Dendritic cell treated with granulocyte-macrophage colony-stimulating factor and Interleukin-4, amounts not matched to agents 40 ng/mL and 50 ng/mL, for 4 days (primary cell): ENCODE measurements around the gene FHOD1.

ENCODE experiments used
- H3K27ac Mint-ChIP-seq: one replicate; pipeline ENCODE4 v1.8.0; 2022; ENCODE audit warnings: mild to moderate bottlenecking, mixed read lengths
- H3K27me3 Mint-ChIP-seq: one replicate; pipeline ENCODE4 v1.8.0; 2022; ENCODE audit warnings: mild to moderate bottlenecking, mixed read lengths
- H3K36me3 Mint-ChIP-seq: one replicate; pipeline ENCODE4 v1.8.0; 2022; ENCODE audit warnings: low read depth, mixed read lengths
- H3K4me1 Mint-ChIP-seq: one replicate; pipeline ENCODE4 v1.8.0; 2022; ENCODE audit warnings: low read depth, mixed read lengths
- H3K4me3 Mint-ChIP-seq: one replicate; pipeline ENCODE4 v1.8.0; 2022; ENCODE audit warnings: mild to moderate bottlenecking, moderate library complexity, mixed read lengths
- H3K9me3 Mint-ChIP-seq: one replicate; pipeline ENCODE4 v1.8.0; 2022; ENCODE audit warnings: mixed read lengths
- intact Hi-C: fragments of 100-400 bp; cut with micrococcal nuclease; formaldehyde crosslinking; loops from one replicate; pipeline ENCODE4 v1.15.0; 2022

Gene FHOD1

DNA sequence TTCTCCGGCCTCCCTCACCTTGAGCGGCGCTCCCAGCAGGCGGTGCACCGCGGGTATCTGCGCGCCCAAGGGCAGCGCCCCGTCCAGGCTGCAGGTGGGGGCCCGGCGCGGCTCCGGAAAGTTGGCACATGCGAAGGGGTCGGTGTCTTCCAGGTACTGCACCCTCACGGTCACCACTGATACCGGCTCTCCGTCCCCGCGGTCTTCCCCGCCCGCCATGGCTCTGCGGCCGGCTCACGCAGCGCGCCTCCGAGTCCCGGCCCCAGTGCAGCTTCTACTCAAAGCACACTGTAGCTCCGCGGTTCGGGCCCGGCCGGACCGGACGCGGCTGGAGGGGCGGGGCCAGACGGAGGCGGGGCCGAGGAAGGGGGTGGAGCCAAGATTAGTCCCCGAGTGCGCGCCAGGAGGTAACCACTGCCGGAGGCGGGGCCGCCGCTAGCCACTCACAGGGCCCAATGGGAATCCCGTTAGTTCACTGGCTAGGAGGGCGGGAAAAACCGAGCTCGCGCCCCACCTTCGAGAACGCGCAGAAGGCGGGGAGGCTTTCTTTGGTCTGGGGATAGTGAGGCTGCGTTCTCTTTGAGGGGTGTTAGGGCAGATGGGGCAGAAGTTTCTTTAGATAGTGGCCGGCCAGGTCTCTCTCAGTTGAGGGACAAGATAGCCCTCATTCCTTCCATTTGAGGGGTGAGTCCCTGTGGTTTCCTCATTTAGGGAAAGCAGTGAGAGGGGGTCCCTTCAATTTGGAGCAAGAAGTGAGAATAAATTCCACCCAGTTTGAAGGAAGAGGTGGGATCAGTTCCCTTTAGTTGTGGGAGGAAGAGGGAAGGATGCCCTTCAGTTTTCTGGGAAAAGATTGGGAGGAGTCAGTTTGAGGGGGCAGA, at the start of gene FHOD1:
Gene FHOD1 (minus strand): TSS at position 290 of the 881 bp plus-strand sequence. CDS start 71 bp downstream, at position 219.
- intact Hi-C loops = loop anchor here (1.0 kb wide), 1 partner anchor 21 kb away; no protein-coding TSS in a partner anchor
- H3K9me3 Mint-ChIP-seq = no peaks in the 10 kb centered on the region
- H3K4me3 Mint-ChIP-seq = peak within 1 kb of the TSS; percentile 89
- peaks cover 38% of the 10 kb centered on the region for H3K27me3 Mint-ChIP-seq
- peaks cover 10% of the 10 kb centered on the region for H3K36me3 Mint-ChIP-seq
- peaks cover 60% of the 10 kb centered on the region for H3K4me1 Mint-ChIP-seq
- H3K27ac Mint-ChIP-seq = peak within 1 kb of the TSS; percentile 88

GRCh38 chr16:67296420-67296819, 49.1 kb upstream of the FHOD1 start:
- H3K27me3 Mint-ChIP-seq = peaks cover 25% of the 10 kb centered on the region
- intact Hi-C loops = no loop called here
- H3K9me3 Mint-ChIP-seq = no peaks in the 10 kb centered on the region

DNA sequence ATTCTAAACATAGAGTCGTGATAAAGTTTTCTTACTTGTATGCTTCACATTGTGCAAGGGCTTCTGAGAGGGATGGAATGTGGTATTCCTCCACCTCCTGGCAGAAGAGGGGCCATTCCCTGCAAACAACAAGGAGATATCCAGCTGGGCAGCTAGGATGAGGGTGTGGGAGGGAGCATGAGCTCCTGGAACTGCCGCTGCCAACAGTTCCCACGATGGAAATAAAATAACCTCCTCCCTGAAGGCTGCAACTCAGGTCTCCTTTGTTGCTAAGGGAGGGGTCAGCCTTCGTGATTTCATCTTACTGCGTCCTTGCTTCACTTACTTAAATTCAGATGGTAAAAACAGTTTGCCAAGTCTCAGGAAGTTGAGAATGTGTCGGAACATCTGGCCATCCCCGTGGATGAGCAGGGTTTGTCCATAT, 47.7 kb upstream of the FHOD1 start:
- H3K9me3 Mint-ChIP-seq = no peaks in the 10 kb centered on the region
- H3K36me3 Mint-ChIP-seq = no peaks in the 10 kb centered on the region
- intact Hi-C loops = no loop called here
- H3K4me1 Mint-ChIP-seq = no peaks in the 10 kb centered on the region
- no peak overlapping the region for H3K27ac Mint-ChIP-seq
- H3K4me3 Mint-ChIP-seq = no peak overlapping the region
- H3K27me3 Mint-ChIP-seq = peaks cover 21% of the 10 kb centered on the region

More at GRCh38 chr16:67296420-67296819, 49.1 kb upstream of the FHOD1 start:
- Mint-ChIP-seq H3K27ac (no peak overlapping the region), H3K4me3 (no peak overlapping the region), H3K4me1 (no peaks in the 10 kb centered on the region), H3K36me3 (no peaks in the 10 kb centered on the region)

- intact Hi-C loops = no loop called here
- no peak overlapping the region for H3K27ac Mint-ChIP-seq
- H3K36me3 Mint-ChIP-seq = no peaks in the 10 kb centered on the region
- no peaks in the 10 kb centered on the region for H3K9me3 Mint-ChIP-seq
- H3K4me3 Mint-ChIP-seq = no peak overlapping the region
- H3K4me1 Mint-ChIP-seq = no peaks in the 10 kb centered on the region
- H3K27me3 Mint-ChIP-seq = peaks cover 21% of the 10 kb centered on the region
Observed at GRCh38 chr16:67294171-67294757, 47.0 kb upstream of the FHOD1 start.

- peaks cover 15% of the 10 kb centered on the region for H3K27me3 Mint-ChIP-seq
- H3K27ac Mint-ChIP-seq = no peak overlapping the region
- H3K36me3 Mint-ChIP-seq = no peaks in the 10 kb centered on the region
- no peaks in the 10 kb centered on the region for H3K4me1 Mint-ChIP-seq
- H3K9me3 Mint-ChIP-seq = no peaks in the 10 kb centered on the region
- intact Hi-C loops = no loop called here
- no peak overlapping the region for H3K4me3 Mint-ChIP-seq
Observed at GRCh38 chr16:67291461-67291860, 44.2 kb upstream of the FHOD1 start.

- intact Hi-C loops = no loop called here
- H3K9me3 Mint-ChIP-seq = no peaks in the 10 kb centered on the region
- H3K4me1 Mint-ChIP-seq = no peaks in the 10 kb centered on the region
- no peak overlapping the region for H3K27ac Mint-ChIP-seq
- H3K4me3 Mint-ChIP-seq = no peak overlapping the region
- peaks cover 10% of the 10 kb centered on the region for H3K27me3 Mint-ChIP-seq
- H3K36me3 Mint-ChIP-seq = no peaks in the 10 kb centered on the region
Observed at GRCh38 chr16:67287960-67288359, 40.7 kb upstream of the FHOD1 start.

- Mint-ChIP-seq H3K4me1 (no peaks in the 10 kb centered on the region), H3K27ac (no peak overlapping the region), H3K4me3 (no peak overlapping the region), H3K36me3 (no peaks in the 10 kb centered on the region), H3K27me3 (peaks cover 3% of the 10 kb centered on the region), H3K9me3 (no peaks in the 10 kb centered on the region)
- intact Hi-C loops = no loop called here
Observed at GRCh38 chr16:67286441-67287235, 39.4 kb upstream of the FHOD1 start.

DNA sequence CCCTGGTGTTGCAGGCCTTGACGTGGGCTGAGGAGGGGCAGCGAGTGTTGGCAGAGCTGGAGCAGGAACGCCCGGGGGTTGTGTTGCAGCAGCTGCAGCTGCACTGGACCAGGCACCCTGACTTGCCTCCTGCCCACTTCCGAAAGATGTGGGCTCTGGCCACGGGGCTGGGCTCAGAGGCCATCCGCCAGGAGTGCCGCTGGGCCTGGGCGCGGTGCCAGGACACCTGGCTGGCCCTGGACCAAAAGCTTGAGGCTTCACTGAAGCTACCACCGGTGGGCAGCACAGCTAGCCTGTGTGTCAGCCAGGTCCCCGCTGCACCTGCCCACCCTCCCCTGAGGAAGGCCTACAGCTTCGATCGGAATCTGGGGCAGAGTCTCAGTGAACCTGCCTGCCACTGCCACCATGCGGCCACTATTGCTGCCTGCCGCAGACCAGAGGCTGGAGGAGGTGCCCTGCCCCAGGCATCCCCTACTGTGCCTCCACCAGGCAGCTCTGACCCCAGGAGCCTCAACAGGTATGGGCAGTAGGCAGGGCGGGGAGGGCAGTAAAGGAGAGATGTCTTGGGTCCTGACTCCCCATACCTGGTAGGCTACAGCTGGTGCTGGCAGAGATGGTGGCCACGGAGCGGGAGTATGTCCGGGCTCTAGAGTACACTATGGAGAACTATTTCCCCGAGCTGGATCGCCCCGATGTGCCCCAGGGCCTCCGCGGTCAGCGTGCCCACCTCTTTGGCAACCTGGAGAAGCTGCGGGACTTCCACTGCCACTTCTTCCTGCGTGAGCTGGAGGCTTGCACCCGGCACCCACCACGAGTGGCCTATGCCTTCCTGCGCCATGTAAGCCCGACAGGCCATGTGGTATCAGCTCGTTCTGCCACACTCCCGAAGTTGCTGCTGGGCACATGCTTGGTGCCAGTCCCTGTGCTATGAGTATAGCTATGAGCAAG, 37.7 kb upstream of the FHOD1 start:
- intact Hi-C loops = no loop called here
- no peaks in the 10 kb centered on the region for H3K36me3 Mint-ChIP-seq

DNA sequence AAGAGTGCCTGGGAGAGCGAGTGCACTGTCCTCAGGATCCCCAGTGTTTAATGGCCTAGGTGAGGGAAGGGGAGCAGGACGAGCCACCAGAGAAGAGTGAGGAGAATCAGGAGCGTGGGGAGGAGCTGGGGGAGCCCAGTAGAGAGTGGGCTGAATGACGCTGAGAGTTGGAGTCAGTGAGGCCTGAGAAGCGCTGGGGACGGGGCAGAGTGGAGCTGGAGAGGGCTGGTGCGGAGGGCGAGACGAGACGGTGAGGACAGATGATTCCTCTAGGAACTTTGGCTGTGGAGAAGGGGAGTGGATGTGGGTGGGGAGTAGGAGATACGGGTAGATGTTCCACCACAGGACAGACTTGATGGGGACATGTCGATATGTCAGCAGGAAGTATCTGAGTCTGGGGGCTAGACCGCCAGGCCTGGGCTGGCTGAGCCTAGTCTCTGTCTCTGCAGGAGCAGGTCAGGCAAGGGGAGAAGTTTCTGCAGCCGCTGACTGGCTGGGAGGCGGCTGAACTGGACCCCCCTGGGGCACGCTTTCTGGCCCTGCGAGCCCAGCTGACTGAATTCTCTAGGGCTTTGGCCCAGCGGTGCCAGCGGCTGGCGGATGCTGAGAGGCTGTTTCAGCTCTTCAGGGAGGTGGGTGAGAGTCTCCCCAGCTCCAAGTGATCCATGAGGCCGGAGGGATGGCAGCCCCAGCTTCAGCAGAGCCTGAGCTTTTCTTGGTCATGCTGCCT, 36.7 kb upstream of the FHOD1 start:
- Mint-ChIP-seq H3K36me3 (no peaks in the 10 kb centered on the region), H3K27ac (no peak overlapping the region), H3K4me1 (no peaks in the 10 kb centered on the region), H3K4me3 (no peak overlapping the region), H3K9me3 (no peaks in the 10 kb centered on the region), H3K27me3 (peaks cover 5% of the 10 kb centered on the region)
- intact Hi-C loops = no loop called here

More for the DNA sequence above, 37.7 kb upstream of the FHOD1 start:
- H3K27me3 Mint-ChIP-seq = peaks cover 5% of the 10 kb centered on the region
- no peaks in the 10 kb centered on the region for H3K9me3 Mint-ChIP-seq
- H3K4me3 Mint-ChIP-seq = no peak overlapping the region
- H3K27ac Mint-ChIP-seq = no peak overlapping the region
- no peaks in the 10 kb centered on the region for H3K4me1 Mint-ChIP-seq

- no peaks in the 10 kb centered on the region for H3K9me3 Mint-ChIP-seq
- intact Hi-C loops = no loop called here
- H3K27ac Mint-ChIP-seq = no peak overlapping the region
- H3K4me1 Mint-ChIP-seq = peaks cover 4% of the 10 kb centered on the region
- H3K27me3 Mint-ChIP-seq = peaks cover 5% of the 10 kb centered on the region
- no peak overlapping the region for H3K4me3 Mint-ChIP-seq
- no peaks in the 10 kb centered on the region for H3K36me3 Mint-ChIP-seq
Observed at GRCh38 chr16:67283039-67283825, 36.0 kb upstream of the FHOD1 start.

DNA sequence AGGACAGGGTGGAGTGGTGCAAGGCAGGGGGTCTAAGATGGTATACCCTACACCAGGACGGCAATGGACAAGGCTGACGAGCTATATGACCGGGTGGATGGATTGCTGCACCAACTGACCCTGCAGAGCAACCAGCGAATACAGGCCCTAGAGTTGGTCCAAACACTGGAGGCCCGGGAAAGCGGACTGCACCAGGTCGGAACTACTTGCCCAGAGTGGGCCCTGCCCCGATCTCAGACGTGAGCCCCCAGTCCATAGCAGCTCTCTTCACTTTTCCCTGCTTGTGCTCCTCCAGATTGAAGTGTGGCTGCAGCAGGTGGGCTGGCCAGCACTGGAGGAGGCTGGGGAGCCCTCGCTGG, 35.1 kb upstream of the FHOD1 start:
- H3K4me3 Mint-ChIP-seq = no peak overlapping the region
- no peak overlapping the region for H3K27ac Mint-ChIP-seq
- intact Hi-C loops = no loop called here

More for the DNA sequence above, 35.1 kb upstream of the FHOD1 start:
- Mint-ChIP-seq H3K36me3 (no peaks in the 10 kb centered on the region), H3K9me3 (no peaks in the 10 kb centered on the region), H3K27me3 (peaks cover 5% of the 10 kb centered on the region), H3K4me1 (peaks cover 13% of the 10 kb centered on the region)
